Amygdala (tissue), 56 donors: ENCODE measurements around the gene GCNT4.
"Not testable (repeated sequence)": the region's sequence is repeated elsewhere in the genome, so short reads cannot be mapped to it uniquely, and the experiment has no call there.

Source experiments
- DNase-seq, 56 donors: peaks; one replicate each; lab custom pipeline; 2025; lab: John Stamatoyannopoulos, UW

Gene GCNT4, protein sequence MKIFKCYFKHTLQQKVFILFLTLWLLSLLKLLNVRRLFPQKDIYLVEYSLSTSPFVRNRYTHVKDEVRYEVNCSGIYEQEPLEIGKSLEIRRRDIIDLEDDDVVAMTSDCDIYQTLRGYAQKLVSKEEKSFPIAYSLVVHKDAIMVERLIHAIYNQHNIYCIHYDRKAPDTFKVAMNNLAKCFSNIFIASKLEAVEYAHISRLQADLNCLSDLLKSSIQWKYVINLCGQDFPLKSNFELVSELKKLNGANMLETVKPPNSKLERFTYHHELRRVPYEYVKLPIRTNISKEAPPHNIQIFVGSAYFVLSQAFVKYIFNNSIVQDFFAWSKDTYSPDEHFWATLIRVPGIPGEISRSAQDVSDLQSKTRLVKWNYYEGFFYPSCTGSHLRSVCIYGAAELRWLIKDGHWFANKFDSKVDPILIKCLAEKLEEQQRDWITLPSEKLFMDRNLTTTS

DNA sequence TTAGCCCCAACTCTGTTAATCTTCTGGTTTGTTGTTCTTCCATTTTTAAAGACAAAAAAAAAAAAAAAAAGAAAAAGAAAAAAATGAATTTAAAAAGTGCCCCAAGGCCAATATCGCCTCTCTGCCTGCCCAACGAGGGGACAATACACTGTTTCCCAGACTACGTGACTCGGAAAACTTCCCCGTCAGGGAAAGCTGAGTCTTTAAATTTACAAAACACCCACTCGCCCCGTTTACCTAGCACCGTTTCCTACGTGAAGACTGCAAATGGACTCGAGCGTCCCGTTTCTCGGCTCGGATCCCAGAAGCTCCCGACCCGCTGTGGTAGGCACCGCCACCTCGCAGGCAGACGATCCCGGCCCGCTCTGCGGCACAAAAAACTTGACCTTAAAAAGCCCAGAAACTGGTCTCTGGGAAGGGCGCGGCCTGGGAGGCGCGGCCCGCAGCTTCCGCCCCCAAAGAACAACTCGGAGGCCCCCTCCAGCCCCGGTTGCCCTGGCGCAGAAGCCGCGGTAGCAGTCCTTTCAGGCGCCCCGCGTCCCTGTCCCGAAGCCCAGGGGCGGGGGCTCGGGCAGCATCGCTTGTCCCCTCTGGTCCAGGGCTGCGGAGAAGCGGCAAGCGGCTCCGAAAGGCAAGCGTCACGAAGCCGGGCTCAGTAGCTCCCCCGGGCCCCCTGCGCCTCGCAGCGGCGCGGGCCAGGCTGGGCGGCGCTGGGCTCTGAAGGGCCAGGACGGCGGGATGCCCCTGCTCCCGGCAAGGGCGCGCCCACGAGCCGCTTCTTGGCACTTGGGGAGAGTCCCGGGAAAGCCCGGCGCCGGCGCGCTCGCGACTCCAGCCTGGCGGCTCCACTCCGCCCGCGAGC lies at the start of gene GCNT4:
TSS of gene GCNT4 (minus strand) at position 367 of the 862 bp plus-strand sequence. CDS start 22,521 bp downstream, outside the sequence.
- peak in 16 of 56 donors; percentile 7 to 57 (median 26) for DNase-seq

- not testable (repeated sequence) for DNase-seq
These were observed 43.6 kb upstream of the GCNT4 start for GRCh38 chr5:75095956-75096355.

GRCh38 chr5:75091597-75091996 lies 39.2 kb upstream of the GCNT4 start:
- DNase-seq: no peak

DNA sequence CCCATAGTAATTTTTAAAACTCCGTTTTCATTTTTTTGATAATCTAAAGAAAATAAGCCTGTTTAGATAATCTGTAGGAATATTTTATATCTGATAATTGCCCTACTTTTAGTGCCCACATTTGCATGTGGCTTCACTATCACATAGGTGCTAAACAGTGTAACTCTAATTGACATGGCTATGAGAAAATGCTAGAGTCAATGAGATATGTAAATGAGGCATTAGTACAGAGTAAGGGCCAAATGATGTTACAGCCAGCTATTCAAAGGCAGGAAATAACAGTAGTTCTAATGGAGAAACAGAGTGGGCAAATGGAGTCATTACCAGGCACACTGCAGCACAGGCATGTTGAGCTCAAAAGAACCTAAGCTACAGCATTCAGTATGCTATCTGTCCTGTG lies 37.3 kb upstream of the GCNT4 start:
- no peak for DNase-seq

GRCh38 chr5:75089137-75089536 lies 36.8 kb upstream of the GCNT4 start:
- no peak for DNase-seq

- no peak for DNase-seq
These were observed 36.3 kb upstream of the GCNT4 start for GRCh38 chr5:75088648-75089047.

DNA sequence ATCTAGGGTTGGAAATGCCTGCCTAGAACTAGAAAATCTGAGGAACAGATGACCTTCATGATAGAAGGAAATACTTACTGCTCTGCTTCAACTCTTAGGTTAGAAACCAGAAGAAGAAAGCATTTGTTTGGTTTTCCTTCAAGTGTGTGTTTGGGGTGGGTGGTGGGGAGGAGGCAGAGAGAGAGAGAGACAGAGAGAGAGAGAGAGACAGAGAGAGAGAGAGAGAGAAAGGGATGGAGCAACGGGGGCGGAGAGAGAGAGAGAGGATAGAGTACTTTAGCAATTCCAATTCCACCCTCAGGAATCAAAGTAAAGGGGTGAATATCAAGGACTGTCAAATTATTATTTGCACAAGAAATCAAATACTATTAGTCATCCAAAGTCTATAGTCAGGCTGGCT lies 29.2 kb upstream of the GCNT4 start:
- no peak for DNase-seq

DNA sequence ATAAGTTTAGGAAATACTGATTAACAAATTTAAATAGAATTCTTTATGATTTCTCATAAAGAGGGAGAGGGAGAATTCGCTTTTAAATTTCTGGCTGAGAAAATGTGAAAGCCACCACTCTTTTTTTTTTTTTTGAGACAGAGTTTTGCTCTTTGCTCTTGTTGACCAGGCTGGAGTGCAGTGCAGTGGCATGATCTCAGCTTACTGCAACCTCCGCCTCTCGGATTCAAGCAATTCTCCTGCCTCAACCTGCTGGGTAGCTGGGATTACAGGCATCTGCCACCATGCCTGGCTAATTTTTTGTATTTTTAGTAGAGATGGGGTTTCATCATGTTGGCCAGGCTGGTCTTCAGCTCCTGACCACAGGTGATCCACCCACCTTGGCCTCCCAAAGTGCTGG lies 27.0 kb upstream of the GCNT4 start:
- DNase-seq: not testable (repeated sequence)

DNA sequence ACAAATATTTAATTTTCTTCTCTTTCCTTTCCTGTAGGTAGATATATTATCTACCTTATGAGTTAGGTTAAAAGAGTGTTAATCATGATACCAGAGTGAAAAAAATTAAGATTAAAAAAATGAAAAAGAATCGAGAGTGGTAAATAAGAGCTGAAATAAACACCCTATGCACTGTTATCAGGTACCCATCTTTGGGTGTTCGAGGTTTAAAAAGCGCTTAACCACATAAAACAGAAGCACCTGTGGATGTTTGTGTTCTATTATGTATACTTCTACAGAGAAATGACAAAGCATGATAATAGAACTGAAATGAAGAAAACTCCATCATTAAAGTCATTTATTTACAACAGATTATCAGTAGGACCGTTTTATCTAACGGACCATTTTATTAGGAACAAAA lies 25.7 kb upstream of the GCNT4 start:
- no peak for DNase-seq

- DNase-seq: no peak
These were observed 19.7 kb upstream of the GCNT4 start for GRCh38 chr5:75072061-75072460.

- no peak for DNase-seq
These were observed 18.7 kb upstream of the GCNT4 start for GRCh38 chr5:75071100-75071499.

DNA sequence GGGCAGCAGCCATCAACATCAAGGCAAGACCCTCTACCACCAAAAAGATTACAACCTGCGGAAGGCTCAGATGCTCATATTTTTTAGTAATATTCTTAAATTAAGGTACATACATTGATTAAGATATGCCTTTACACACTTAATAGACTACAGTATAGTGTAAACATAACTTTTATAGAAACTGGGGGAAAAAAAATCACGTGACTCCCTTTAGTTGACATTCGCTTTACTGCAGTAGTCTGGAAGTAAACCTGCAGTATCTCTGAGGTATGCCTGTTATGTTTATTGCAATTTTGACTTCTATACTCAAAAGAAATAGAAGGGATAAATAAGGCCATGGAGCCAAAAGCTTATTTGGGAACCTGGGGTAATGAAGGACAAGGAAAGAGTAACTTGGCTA lies 15.1 kb upstream of the GCNT4 start:
- DNase-seq: no peak

DNA sequence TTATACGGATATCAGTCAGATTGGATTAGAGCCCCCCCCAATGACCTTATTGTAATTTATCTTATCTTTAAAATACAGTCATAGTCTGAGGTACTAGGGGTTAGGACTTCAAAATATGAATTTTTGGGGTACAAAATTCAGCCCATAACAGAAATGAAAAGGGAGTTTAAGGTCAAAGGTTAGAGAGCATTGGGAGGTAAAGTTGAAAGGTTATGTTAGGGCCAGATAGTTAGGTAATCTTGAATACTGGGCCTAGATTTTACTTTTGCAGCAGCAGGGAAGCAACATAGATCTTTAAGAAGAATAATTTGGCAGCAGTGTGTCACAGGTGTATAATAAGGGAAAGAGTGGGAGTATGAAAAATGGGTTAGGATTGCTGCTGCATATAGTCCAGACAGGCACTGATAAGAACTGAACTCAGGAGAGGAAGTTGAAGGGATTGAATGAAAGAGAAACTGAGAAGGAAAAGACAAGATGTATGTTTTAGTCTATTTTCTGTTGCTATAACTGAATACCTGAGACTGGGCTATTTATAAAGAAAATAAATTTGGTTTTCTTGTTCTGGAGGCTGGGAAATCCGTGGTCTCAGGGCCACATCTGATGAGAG lies 10.7 kb upstream of the GCNT4 start:
- DNase-seq: no peak

- DNase-seq: no peak
These were observed 7.7 kb upstream of the GCNT4 start for GRCh38 chr5:75059912-75060545.

DNA sequence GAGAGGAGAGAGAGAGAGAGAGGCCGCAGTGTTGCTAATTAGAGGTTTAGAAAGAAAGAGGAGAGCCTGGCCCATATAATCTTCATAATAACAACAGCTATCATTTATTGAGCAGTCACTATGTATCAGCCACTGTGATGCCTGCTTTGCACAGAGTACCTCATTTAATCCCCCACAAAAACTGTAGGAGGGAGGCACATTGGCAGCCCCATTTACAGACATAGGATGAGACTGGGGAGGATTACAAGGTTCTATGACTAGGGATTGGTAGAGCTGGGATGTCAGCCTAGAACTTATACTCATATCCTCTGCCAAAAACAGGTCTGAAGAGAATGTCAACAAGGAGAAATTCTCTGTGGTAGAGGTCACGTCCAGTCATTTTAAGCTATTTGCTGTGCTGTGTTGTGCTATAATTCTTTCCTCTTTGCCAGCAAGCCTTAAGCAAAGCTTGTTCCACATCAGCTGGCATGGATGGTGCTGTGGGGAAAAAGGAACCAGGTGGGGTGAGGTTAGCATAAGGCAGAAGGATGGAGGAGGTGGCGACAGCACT lies 6.7 kb upstream of the GCNT4 start:
- no peak for DNase-seq

DNA sequence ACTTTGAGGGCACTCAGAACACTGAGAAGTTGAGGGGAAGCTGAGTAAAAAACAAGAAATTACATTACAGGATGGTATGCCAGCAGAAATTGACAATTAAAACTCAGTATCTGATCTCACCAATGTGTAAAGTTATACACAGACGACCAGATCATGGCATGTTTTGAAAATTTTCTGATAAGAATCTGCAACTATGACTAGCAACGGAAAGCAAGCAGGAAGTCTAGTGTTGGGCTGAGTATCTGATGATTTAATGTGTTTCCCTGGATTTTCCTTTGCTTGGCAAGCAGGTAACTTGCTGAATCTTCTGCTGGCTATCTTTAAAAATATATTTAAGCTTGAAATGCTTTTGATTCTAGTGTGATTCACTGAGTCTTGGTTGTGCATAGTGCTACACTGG lies 5.2 kb upstream of the GCNT4 start:
- DNase-seq: no peak

DNA sequence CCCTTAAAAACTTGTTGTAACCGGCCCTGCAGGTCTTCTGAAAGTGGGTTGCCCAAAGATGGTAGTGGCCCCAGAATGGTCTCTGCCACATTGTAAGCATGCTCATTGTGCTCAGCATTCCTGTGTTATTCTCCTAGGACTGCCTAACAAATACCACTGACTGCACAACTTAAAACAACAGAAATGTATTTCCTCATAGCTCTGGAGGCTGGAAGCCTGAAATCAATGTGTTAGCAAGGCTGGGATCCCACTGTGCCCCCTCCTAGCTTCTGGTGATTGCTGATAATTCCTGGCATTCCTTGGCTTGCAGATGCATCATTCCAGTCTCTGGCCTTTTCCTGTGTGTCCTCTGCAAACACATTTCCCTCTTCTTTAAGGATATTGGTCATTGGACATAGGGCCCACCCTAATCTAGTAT lies 3.4 kb upstream of the GCNT4 start:
- no peak for DNase-seq

DNA sequence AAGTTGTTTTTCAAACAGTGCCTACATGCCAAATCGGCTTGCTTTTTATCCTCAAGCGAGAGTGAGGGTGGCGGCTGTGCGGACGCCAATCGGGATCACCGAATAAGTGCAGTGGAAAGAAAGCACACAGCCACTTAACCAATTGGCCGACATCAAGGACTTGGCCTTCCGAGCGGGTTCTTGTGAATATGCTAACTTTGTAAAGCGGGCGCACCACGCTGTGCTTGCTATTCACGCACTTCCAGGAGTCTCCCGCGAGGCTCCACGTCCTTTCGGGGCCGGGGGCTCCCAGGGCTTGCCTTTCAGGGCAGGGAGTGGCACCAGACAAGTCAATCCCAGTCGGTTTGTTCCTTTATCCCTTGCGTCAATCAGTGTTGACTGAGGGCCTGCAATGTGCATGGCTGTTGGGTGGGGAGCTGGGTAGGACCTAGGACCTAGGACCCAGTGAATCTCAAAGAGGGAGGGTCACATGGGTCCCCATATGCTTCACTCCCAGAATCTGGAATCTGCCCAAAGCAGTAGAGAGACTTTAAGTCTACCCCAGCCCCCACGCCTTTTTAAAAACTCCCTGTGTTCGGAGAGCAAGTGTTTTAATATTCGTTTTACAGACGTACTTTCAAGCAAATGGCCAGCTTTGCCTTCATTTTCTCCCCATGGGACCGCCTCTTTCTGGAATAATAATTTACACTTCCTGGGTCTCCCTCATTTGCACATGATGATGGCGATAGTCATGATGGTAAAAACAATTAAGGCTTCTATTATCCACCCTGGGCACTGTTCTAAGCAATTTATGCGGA lies 2.0 kb upstream of the GCNT4 start:
- peak in 10 of 56 donors; percentile 16 to 63 (median 46) for DNase-seq
